K562 (cell line): Measurements from ENCODE around the gene JSRP1. TPM values are rescaled to one million over a fixed set of nuclear protein-coding genes. Genes with fewer than 3 reads are reported as not detected.

Source experiments
- ATF7 ChIP-seq: fragments of 450-650 bp; IDR thresholded peaks from 2 replicates; pipeline ENCODE4 v1.7.1; 2014; ENCODE audit warnings: mild to moderate bottlenecking, moderate library complexity
- ERF ChIP-seq: fragments of 450-650 bp; formaldehyde crosslinking; IDR thresholded peaks from 2 replicates; pipeline ENCODE4 v1.4.0; 2020; ENCODE audit warnings: mild to moderate bottlenecking, mixed read lengths
- ETV1 ChIP-seq: fragments of 450-650 bp; conservative IDR thresholded peaks from 2 replicates; pipeline ENCODE4 v1.6.1; 2016; ENCODE audit warnings: missing genetic modification characterization, control low read depth, low read depth, missing compliant biosample characterization
- FOXJ3 ChIP-seq: sonication (generic); formaldehyde crosslinking; IDR thresholded peaks from 2 replicates; pipeline ENCODE4 v1.4.0; 2020; ENCODE audit warnings: mild to moderate bottlenecking, missing genetic modification reagents
- HDAC1 ChIP-seq, 2 experiments: fragments of 450-650 bp; IDR thresholded peaks; 2 replicates each; pipeline ENCODE4 v1.6.1; 2016 to 2017; ENCODE audit warnings: inconsistent platforms in 1 of 2, mild to moderate bottlenecking in 1 of 2, moderate library complexity in 1 of 2
- IRF2 ChIP-seq: sonication (generic); formaldehyde crosslinking; IDR thresholded peaks from 2 replicates; pipeline ENCODE4 v1.8.1; 2022; ENCODE audit warnings: mild to moderate bottlenecking, missing genetic modification reagents
- MYC ChIP-seq, 2 experiments: fragments of 250-450 bp in 1 of 2; sonication (Bioruptor Pico) in 1 of 2; IDR thresholded peaks; 2 replicates each; pipeline versions ENCODE4 v1.5.1 to v1.6.1; 2012 to 2021; ENCODE audit warnings: low read depth in 2 of 2, borderline replicate concordance in 1 of 2, improper control_type of control experiment in 1 of 2, low read length in 1 of 2, mild to moderate bottlenecking in 1 of 2, moderate library complexity in 1 of 2
- PHB ChIP-seq: fragments of 250-450 bp; sonication (Bioruptor Pico); IDR thresholded peaks from 2 replicates; pipeline ENCODE4 v1.5.0; 2021
- PTTG1 ChIP-seq: fragments of 450-650 bp; IDR thresholded peaks from 2 replicates; pipeline ENCODE4 v1.6.1; 2016; ENCODE audit warnings: low read depth, mild to moderate bottlenecking, missing genetic modification characterization, missing compliant biosample characterization
- SMAD4 ChIP-seq: fragments of 250-450 bp; sonication (Bioruptor Pico); conservative IDR thresholded peaks from 2 replicates; pipeline ENCODE4 v1.8.0; 2021; ENCODE audit warnings: inconsistent platforms, mild to moderate bottlenecking, moderate library complexity
- STAT5A ChIP-seq: IDR thresholded peaks from 2 replicates; pipeline ENCODE4 v1.6.1; 2012; ENCODE audit warnings: low read length, inconsistent platforms, borderline replicate concordance
- TBL1XR1 ChIP-seq, 2 experiments: IDR thresholded peaks; 2 replicates each; pipeline ENCODE4 v1.6.1; 2012; ENCODE audit warnings: improper control_type of control experiment in 2 of 2, low read length in 2 of 2, mild to moderate bottlenecking in 1 of 2
- TRIM28 ChIP-seq: fragments of 450-650 bp; IDR thresholded peaks from 2 replicates; pipeline ENCODE4 v1.6.1; 2017
- ZNF398 ChIP-seq: fragments of 250-450 bp; sonication (Bioruptor Pico); IDR thresholded peaks from 2 replicates; pipeline ENCODE4 v1.8.0; 2021; ENCODE audit warnings: moderate library complexity, mild to moderate bottlenecking, inconsistent platforms
- ZNF609 ChIP-seq: sonication (generic); formaldehyde crosslinking; IDR thresholded peaks from 2 replicates; pipeline ENCODE4 v1.8.1; 2023; ENCODE audit warnings: missing genetic modification reagents, mild to moderate bottlenecking, borderline replicate concordance
- polyA plus RNA-seq, 8 experiments: library from polyadenylated mRNA; depleted of rRNA in 4 of 8; stranded (reverse) in 5 of 8; unstranded in 3 of 8; fragments of >200 nt; fragmentation: Nextera tagmentation in 2 of 8; fragmentation: Illumina TruSeq in 1 of 8; extraction: Ambion mirVana in 2 of 8; extraction: Trizol in 1 of 8; gene quantifications; 2 replicates each; pipeline versions ENCODE4 v1.2.1 to v1.2.3, GENCODE V29; 2011 to 2014; ENCODE audit warnings: inconsistent platforms in 1 of 8, missing spikeins in 1 of 8
- total RNA-seq, 7 experiments: library from RNA; depleted of rRNA in 6 of 7; stranded (reverse); fragments of >200 nt in 6 of 7; fragmentation: Illumina TruSeq in 2 of 7; extraction: Trizol in 2 of 7; gene quantifications; 2 replicates each; pipeline versions ENCODE4 v1.2.1 to v1.2.3, GENCODE V29; 2011 to 2021; ENCODE audit warnings: low replicate concordance in 1 of 7
- TF ChIP-seq, protein P1 (sequence below), 2 experiments: fragments of 150-350 bp in 1 of 2; IDR thresholded peaks; 2 replicates each; pipeline ENCODE4 v1.6.1; 2012 to 2016; ENCODE audit warnings: low read depth in 2 of 2, low read length in 2 of 2, mild to moderate bottlenecking in 1 of 2, moderate library complexity in 1 of 2

The JSRP1 gene
- total and polyA plus RNA-seq, 9 of the 15 experiments (the other 6 are each of a cell fraction or from before 2014, with no cell fraction given), result 0.08 to 1.2 (median 0.51) TPM; not detected in 4

DNA sequence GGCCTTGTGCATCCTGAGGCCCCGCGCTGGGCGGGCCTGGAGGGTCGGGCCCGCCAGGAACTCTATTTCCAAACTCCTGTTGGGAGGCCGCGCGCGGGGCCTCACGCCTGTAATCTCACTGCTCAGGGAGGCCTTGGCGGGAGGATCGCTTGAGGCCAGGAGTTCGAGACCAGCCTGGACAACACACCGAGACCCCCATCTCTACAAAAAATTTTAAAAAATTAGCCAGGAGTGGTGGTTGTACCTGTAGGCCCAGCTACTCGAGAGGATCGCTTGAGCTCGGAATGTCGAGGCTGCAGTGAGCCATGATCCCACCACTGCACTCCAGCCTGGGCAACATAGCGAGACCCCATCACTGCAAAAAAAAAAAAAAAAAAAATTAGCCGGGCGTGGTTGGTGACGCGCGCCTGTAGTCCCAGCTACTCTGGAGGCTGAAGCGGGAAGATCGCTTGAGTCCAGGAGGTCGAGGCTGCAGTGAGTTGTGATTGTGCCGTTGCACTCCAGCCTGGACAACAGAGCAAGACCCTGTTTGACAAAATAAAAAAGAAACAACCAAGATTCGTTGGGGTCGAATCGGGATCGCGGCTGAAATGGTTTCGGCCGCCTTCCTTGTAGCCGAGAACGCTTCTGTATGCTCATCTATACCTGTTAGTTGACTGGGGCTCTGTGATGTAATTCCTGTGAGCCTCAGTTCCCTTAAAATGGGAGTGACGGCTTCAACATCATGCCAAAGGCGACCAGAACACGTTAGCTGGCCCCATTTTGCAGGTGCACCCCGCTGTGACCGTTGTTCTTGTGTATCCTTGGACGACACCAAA is 19.0 kb downstream of the JSRP1 start (continued):
- TF ChIP-seq PHB, result no peak
- peak; percentile 35; the same call in 1 of the 2 replicates for TF ChIP-seq IRF2 (CRISPR knock-in tag)
- TF ChIP-seq HDAC1 (IDR thresholded peaks at IDR 0.05), result 0 out of 4 replicates have a peak, but pooled peaks of 1 of the 2 experiments have one; percentile 1
- no peak for TF ChIP-seq FOXJ3 (CRISPR knock-in tag)
- TF ChIP-seq ERF (CRISPR knock-in tag), result peak; percentile 82; the same call in 1 of the 2 replicates
- TF ChIP-seq ATF7, result no peak
- TF ChIP-seq, protein P1, sequence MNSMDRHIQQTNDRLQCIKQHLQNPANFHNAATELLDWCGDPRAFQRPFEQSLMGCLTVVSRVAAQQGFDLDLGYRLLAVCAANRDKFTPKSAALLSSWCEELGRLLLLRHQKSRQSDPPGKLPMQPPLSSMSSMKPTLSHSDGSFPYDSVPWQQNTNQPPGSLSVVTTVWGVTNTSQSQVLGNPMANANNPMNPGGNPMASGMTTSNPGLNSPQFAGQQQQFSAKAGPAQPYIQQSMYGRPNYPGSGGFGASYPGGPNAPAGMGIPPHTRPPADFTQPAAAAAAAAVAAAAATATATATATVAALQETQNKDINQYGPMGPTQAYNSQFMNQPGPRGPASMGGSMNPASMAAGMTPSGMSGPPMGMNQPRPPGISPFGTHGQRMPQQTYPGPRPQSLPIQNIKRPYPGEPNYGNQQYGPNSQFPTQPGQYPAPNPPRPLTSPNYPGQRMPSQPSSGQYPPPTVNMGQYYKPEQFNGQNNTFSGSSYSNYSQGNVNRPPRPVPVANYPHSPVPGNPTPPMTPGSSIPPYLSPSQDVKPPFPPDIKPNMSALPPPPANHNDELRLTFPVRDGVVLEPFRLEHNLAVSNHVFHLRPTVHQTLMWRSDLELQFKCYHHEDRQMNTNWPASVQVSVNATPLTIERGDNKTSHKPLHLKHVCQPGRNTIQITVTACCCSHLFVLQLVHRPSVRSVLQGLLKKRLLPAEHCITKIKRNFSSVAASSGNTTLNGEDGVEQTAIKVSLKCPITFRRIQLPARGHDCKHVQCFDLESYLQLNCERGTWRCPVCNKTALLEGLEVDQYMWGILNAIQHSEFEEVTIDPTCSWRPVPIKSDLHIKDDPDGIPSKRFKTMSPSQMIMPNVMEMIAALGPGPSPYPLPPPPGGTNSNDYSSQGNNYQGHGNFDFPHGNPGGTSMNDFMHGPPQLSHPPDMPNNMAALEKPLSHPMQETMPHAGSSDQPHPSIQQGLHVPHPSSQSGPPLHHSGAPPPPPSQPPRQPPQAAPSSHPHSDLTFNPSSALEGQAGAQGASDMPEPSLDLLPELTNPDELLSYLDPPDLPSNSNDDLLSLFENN (IDR thresholded peaks at IDR 0.05; ENCODE audit: low read depth in 2 of 2, low read length in 2 of 2), result no peak
- no peak; the same call in 1 of the 2 replicates for TF ChIP-seq SMAD4 (CRISPR knock-in tag)
- no peak for TF ChIP-seq STAT5A
- no peak for TF ChIP-seq ZNF398
- TF ChIP-seq TRIM28, result no peak
- no peak for TF ChIP-seq MYC (IDR thresholded peaks at IDR 0.05; ENCODE audit: low read depth, low read length)
- peak; percentile 17; the same call in 1 of the 2 replicates for TF ChIP-seq MYC (CRISPR knock-in tag; IDR thresholded peaks at IDR 0.05; ENCODE audit: borderline replicate concordance, low read depth)
- TF ChIP-seq PTTG1, result no peak
- no peak for TF ChIP-seq TBL1XR1 (IDR thresholded peaks at IDR 0.05; ENCODE audit: low read length in 2 of 2)
- TF ChIP-seq ETV1 (tag), result no peak
- peak; percentile 59; the same call in 1 of the 2 replicates for TF ChIP-seq ZNF609
